Osteoblast (primary cell): Measurements from ENCODE around the gene GRM2. TPM values are rescaled to one million over a fixed set of nuclear protein-coding genes. Genes with fewer than 3 reads are reported as not detected.
A peak's percentile ranks its signal among the peaks of the same experiment; 100 is the strongest.

ENCODE experiments used
- DNase-seq: peaks from one replicate; pipeline ENCODE4 v3.0.0; 2011; ENCODE audit warnings: low spot score, mixed read lengths; ENCODE audit not compliant: insufficient read length; ENCODE audit errors: missing footprints
- H2AFZ ChIP-seq: 2 replicates; pipeline ENCODE4 v1.6.0; 2011; ENCODE audit warnings: mild to moderate bottlenecking, low read length
- H3K27ac ChIP-seq: 2 replicates; pipeline ENCODE4 v1.5.1; 2011; ENCODE audit warnings: mild to moderate bottlenecking, low read depth, low read length, moderate library complexity
- H3K27me3 ChIP-seq: 2 replicates; pipeline ENCODE4 v1.6.0; 2012; ENCODE audit warnings: mild to moderate bottlenecking, control low read depth, inconsistent platforms, low read length, moderate library complexity; ENCODE audit not compliant: insufficient read depth
- H3K36me3 ChIP-seq: 2 replicates; pipeline ENCODE4 v1.5.1; 2011; ENCODE audit warnings: mild to moderate bottlenecking, low read length, control low read depth, moderate library complexity; ENCODE audit not compliant: insufficient read depth
- H3K4me1 ChIP-seq: 2 replicates; pipeline ENCODE4 v1.5.1; 2011; ENCODE audit warnings: mild to moderate bottlenecking, low read length, control low read depth, moderate library complexity; ENCODE audit not compliant: insufficient read depth
- H3K4me2 ChIP-seq: 2 replicates; pipeline ENCODE4 v1.6.0; 2011; ENCODE audit warnings: mild to moderate bottlenecking, low read length; ENCODE audit not compliant: insufficient read depth
- H3K4me3 ChIP-seq: fragments of 200-600 bp; sonication (generic); 3 replicates; pipeline ENCODE4 v1.5.1; 2012; ENCODE audit warnings: mild to moderate bottlenecking, low read length, inconsistent platforms; ENCODE audit not compliant: insufficient read depth
- H3K79me2 ChIP-seq: 2 replicates; pipeline ENCODE4 v1.6.0; 2012; ENCODE audit warnings: mild to moderate bottlenecking, low read length, control low read depth, inconsistent platforms; ENCODE audit not compliant: insufficient read depth
- H3K9me3 ChIP-seq: 2 replicates; pipeline ENCODE4 v1.5.1; 2011; ENCODE audit warnings: low read depth, low read length, control low read depth
- H4K20me1 ChIP-seq: 2 replicates; pipeline ENCODE4 v1.6.0; 2012; ENCODE audit warnings: mild to moderate bottlenecking, low read length, control low read depth; ENCODE audit not compliant: insufficient read depth
- total RNA-seq: library from RNA; depleted of rRNA; stranded (reverse); fragments of >200 nt; gene quantifications from 2 replicates; pipeline ENCODE4 v1.2.3, GENCODE V29; 2012
- TF ChIP-seq, protein P1 (sequence below): IDR thresholded peaks from 2 replicates; pipeline ENCODE4 v1.5.1; 2011; ENCODE audit warnings: mild to moderate bottlenecking, low read depth, low read length, moderate library complexity; ENCODE audit errors: extremely low read depth

The GRM2 gene
- total RNA-seq, 1 donor, result not detected

DNA sequence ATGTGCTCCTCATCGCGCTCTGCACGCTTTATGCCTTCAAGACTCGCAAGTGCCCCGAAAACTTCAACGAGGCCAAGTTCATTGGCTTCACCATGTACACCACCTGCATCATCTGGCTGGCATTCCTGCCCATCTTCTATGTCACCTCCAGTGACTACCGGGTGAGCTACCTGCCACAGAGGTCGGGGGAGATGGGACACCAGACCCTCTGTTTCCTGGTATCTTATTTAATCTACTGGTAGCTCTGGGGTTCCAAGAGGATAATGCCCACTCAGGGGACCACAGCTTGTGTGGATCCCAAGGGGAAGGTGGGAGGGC, 9.1 kb downstream of the GRM2 start:
- H4K20me1 ChIP-seq, result no peaks in the 10 kb centered on the region
- H3K27me3 ChIP-seq, result no peaks in the 10 kb centered on the region
- no peak for DNase-seq

DNA sequence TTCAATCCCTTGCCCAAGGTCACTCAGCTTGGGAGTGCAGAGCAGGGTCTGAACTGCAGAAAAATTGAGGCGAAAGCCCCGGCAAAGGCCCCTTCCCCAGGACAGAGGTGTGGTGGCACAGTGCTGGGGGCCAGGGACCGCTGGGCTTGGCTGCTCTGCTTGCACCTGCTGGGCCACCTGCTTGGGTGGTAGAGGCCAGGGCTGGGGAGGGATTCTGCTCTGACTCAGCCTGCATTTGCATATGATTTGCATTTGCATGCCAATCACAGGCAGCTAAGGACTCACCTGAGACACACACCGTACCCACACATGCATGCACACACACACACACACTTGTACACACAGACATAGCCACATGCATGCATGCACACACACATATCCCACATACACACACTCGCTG, 9.9 kb downstream of the GRM2 start:
- Histone ChIP-seq H3K4me2 (no peak overlapping the region), H3K4me3 (no peak overlapping the region), H3K4me1 (no peaks in the 10 kb centered on the region), H3K27me3 (no peaks in the 10 kb centered on the region), H3K79me2 (no peaks in the 10 kb centered on the region), H3K36me3 (no peaks in the 10 kb centered on the region), H3K27ac (no peak overlapping the region), H3K9me3 (no peaks in the 10 kb centered on the region), H2AFZ (no peak overlapping the region), H4K20me1 (no peaks in the 10 kb centered on the region)
- no peak for DNase-seq
- TF ChIP-seq, protein P1, sequence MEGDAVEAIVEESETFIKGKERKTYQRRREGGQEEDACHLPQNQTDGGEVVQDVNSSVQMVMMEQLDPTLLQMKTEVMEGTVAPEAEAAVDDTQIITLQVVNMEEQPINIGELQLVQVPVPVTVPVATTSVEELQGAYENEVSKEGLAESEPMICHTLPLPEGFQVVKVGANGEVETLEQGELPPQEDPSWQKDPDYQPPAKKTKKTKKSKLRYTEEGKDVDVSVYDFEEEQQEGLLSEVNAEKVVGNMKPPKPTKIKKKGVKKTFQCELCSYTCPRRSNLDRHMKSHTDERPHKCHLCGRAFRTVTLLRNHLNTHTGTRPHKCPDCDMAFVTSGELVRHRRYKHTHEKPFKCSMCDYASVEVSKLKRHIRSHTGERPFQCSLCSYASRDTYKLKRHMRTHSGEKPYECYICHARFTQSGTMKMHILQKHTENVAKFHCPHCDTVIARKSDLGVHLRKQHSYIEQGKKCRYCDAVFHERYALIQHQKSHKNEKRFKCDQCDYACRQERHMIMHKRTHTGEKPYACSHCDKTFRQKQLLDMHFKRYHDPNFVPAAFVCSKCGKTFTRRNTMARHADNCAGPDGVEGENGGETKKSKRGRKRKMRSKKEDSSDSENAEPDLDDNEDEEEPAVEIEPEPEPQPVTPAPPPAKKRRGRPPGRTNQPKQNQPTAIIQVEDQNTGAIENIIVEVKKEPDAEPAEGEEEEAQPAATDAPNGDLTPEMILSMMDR, result no peak

More for the DNA sequence above, 9.1 kb downstream of the GRM2 start:
- TF ChIP-seq, protein P1, result no peak
- no peak overlapping the region for H3K4me3 ChIP-seq
- H3K9me3 ChIP-seq, result no peaks in the 10 kb centered on the region
- no peaks in the 10 kb centered on the region for H3K79me2 ChIP-seq
- H3K4me2 ChIP-seq, result no peak overlapping the region
- no peaks in the 10 kb centered on the region for H3K36me3 ChIP-seq
- H3K4me1 ChIP-seq, result no peaks in the 10 kb centered on the region
- no peak overlapping the region for H2AFZ ChIP-seq
- no peak overlapping the region for H3K27ac ChIP-seq

DNA sequence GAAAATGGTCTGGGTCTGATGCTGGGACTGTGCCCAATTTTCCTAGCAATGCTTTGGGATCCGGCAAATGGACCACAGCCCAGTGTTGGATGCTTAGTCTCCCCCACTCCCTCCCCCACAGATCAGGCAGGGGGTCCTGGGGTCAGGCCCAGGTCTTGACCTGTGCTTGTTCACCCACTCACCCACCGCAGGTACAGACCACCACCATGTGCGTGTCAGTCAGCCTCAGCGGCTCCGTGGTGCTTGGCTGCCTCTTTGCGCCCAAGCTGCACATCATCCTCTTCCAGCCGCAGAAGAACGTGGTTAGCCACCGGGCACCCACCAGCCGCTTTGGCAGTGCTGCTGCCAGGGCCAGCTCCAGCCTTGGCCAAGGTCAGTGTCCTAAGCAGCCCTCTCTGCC, 10.6 kb downstream of the GRM2 start:
- no peak overlapping the region for H3K4me2 ChIP-seq
- TF ChIP-seq, protein P1, result no peak
- H3K27ac ChIP-seq, result no peak overlapping the region
- H3K36me3 ChIP-seq, result no peaks in the 10 kb centered on the region
- no peaks in the 10 kb centered on the region for H4K20me1 ChIP-seq
- no peaks in the 10 kb centered on the region for H3K9me3 ChIP-seq
- no peaks in the 10 kb centered on the region for H3K79me2 ChIP-seq
- H3K27me3 ChIP-seq, result no peaks in the 10 kb centered on the region
- no peak overlapping the region for H2AFZ ChIP-seq
- H3K4me1 ChIP-seq, result no peaks in the 10 kb centered on the region
- no peak overlapping the region for H3K4me3 ChIP-seq
- no peak for DNase-seq

DNA sequence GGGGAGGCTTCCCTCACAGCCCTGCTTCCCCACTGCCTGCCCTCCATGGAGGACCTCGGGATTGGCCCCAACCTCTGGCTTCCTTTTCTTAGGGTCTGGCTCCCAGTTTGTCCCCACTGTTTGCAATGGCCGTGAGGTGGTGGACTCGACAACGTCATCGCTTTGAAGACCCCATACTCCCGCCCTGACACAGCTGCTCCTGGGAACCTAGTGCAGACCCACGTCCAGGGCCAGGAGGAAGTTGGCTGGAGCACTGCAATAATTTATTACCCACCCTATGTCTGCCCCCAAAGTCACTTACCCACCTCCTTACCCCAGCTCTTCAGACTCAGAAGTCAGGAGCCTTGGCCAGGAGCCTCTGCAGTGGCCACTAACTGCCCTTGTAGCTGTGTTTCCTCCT, 11.1 kb downstream of the GRM2 start:
- Histone ChIP-seq H3K79me2 (no peaks in the 10 kb centered on the region), H3K4me2 (no peak overlapping the region), H2AFZ (no peak overlapping the region), H3K9me3 (no peaks in the 10 kb centered on the region), H3K27ac (no peak overlapping the region), H3K27me3 (no peaks in the 10 kb centered on the region), H3K4me1 (no peaks in the 10 kb centered on the region), H4K20me1 (no peaks in the 10 kb centered on the region), H3K4me3 (no peak overlapping the region), H3K36me3 (no peaks in the 10 kb centered on the region)
- TF ChIP-seq, protein P1, result no peak
- DNase-seq, result peak; percentile 39
